HG03558 (cell line): ENCODE data around the gene DTX4.
A peak's percentile ranks its signal among the peaks of the same experiment; 100 is the strongest.

Source experiments
- ATAC-seq: cut with Tn5 transposase; IDR thresholded peaks from one replicate; pipeline ENCODE4 v1.9.1; 2021; ENCODE audit warnings: moderate number of reproducible peaks; ENCODE audit not compliant: unreplicated experiment; ENCODE audit errors: extremely low read depth

DTX4 gene

GRCh38 chr11:59189986-59190385, 18.1 kb downstream of the DTX4 start:
- ATAC-seq: no peak

GRCh38 chr11:59191095-59191494, 19.2 kb downstream of the DTX4 start:
- ATAC-seq: no peak

- ATAC-seq: no peak
These were observed 20.0 kb downstream of the DTX4 start for GRCh38 chr11:59191890-59192289.

GRCh38 chr11:59192446-59193020, 20.6 kb downstream of the DTX4 start:
- no peak for ATAC-seq

- ATAC-seq: no peak
These were observed 21.7 kb downstream of the DTX4 start for GRCh38 chr11:59193587-59194130.

GRCh38 chr11:59195586-59195985, 23.7 kb downstream of the DTX4 start:
- ATAC-seq: no peak

- ATAC-seq: no peak
These were observed 24.8 kb downstream of the DTX4 start for GRCh38 chr11:59196777-59197176.

- no peak for ATAC-seq
These were observed 26.1 kb downstream of the DTX4 start for GRCh38 chr11:59197991-59198390.

GRCh38 chr11:59198726-59199125, 26.8 kb downstream of the DTX4 start:
- no peak for ATAC-seq

GRCh38 chr11:59199546-59200422, 27.9 kb downstream of the DTX4 start:
- no peak for ATAC-seq

GRCh38 chr11:59200423-59200746, 28.5 kb downstream of the DTX4 start:
- no peak for ATAC-seq

- ATAC-seq: no peak
These were observed 29.4 kb downstream of the DTX4 start for GRCh38 chr11:59201353-59201752.

GRCh38 chr11:59204746-59205145, 32.8 kb downstream of the DTX4 start:
- ATAC-seq: no peak

- no peak for ATAC-seq
These were observed 33.7 kb downstream of the DTX4 start for GRCh38 chr11:59205648-59206047.

- no peak for ATAC-seq
These were observed 34.7 kb downstream of the DTX4 start for GRCh38 chr11:59206635-59207034.

- ATAC-seq: peak; percentile 76
These were observed 36.1 kb downstream of the DTX4 start for GRCh38 chr11:59207988-59208451.

- ATAC-seq: no peak
These were observed 37.0 kb downstream of the DTX4 start for GRCh38 chr11:59208956-59209355.

- no peak for ATAC-seq
These were observed 40.3 kb downstream of the DTX4 start for GRCh38 chr11:59212222-59212621.

- ATAC-seq: no peak
These were observed 41.1 kb downstream of the DTX4 start, which contains the start of gene MPEG1 for GRCh38 chr11:59212744-59213631. MPEG1 (minus strand) TSS chr11:59212927; CDS start chr11:59212865, 62 bp downstream.

- no peak for ATAC-seq
These were observed 42.4 kb downstream of the DTX4 start for GRCh38 chr11:59214141-59214893.
